Upper lobe of left lung (tissue), 4 donors: ENCODE results near the gene AIF1.

ENCODE experiments used
- EP300 ChIP-seq, 4 donors: sonication (generic); formaldehyde crosslinking; IDR thresholded peaks; one replicate each; pipeline ENCODE4 v1.5.1; 2017; ENCODE audit warnings: antibody characterized with exemption in 4 of 4, control low read depth in 2 of 4
- POLR2AphosphoS5 ChIP-seq, 2 donors: sonication (generic); formaldehyde crosslinking; IDR thresholded peaks; one replicate each; pipeline ENCODE4 v1.5.1; 2017; ENCODE audit warnings: antibody characterized with exemption in 2 of 2
- TF ChIP-seq, protein P1 (sequence below), 6 experiments: fragments of 450-650 bp in 4 of 6; fragments of 200-600 bp in 2 of 6; sonication (generic) in 2 of 6; IDR thresholded peaks; one replicate each; pipeline ENCODE4 v1.5.1; 2016 to 2019; ENCODE audit warnings: antibody characterized with exemption in 6 of 6

DNA sequence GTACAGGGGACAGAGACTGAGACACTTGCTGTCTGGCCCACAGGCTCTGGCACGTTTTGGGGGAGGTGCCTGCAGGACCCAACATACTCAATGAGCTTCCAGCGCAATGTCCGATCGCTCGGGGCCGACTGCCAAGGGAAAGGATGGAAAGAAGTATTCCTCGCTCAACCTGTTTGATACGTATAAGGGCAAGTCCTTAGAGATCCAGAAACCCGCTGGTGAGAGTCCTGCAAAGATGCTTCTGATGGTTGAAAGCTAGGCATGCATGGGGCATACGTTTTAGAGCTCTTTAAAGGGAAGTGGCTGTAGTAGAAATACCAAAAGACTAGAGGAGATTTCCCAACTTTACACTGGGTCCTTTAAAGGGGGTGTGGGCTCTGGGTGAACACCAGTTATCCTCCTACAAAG, 7.7 kb downstream of the AIF1 start:
- TF ChIP-seq, protein P1, sequence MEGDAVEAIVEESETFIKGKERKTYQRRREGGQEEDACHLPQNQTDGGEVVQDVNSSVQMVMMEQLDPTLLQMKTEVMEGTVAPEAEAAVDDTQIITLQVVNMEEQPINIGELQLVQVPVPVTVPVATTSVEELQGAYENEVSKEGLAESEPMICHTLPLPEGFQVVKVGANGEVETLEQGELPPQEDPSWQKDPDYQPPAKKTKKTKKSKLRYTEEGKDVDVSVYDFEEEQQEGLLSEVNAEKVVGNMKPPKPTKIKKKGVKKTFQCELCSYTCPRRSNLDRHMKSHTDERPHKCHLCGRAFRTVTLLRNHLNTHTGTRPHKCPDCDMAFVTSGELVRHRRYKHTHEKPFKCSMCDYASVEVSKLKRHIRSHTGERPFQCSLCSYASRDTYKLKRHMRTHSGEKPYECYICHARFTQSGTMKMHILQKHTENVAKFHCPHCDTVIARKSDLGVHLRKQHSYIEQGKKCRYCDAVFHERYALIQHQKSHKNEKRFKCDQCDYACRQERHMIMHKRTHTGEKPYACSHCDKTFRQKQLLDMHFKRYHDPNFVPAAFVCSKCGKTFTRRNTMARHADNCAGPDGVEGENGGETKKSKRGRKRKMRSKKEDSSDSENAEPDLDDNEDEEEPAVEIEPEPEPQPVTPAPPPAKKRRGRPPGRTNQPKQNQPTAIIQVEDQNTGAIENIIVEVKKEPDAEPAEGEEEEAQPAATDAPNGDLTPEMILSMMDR (IDR thresholded peaks at IDR 0.05), result no peak
- TF ChIP-seq EP300 (IDR thresholded peaks at IDR 0.05) (no peak), POLR2AphosphoS5 (IDR thresholded peaks at IDR 0.05) (no peak)
